Measurements from ENCODE around the gene PCP4. TPM values are rescaled to one million over a fixed set of nuclear protein-coding genes. Genes with fewer than 3 reads are reported as not detected.

The PCP4 gene
- total and polyA plus RNA-seq, 9 of the 15 experiments (the other 6 are each of a cell fraction or from before 2014, with no cell fraction given): not detected

DNA sequence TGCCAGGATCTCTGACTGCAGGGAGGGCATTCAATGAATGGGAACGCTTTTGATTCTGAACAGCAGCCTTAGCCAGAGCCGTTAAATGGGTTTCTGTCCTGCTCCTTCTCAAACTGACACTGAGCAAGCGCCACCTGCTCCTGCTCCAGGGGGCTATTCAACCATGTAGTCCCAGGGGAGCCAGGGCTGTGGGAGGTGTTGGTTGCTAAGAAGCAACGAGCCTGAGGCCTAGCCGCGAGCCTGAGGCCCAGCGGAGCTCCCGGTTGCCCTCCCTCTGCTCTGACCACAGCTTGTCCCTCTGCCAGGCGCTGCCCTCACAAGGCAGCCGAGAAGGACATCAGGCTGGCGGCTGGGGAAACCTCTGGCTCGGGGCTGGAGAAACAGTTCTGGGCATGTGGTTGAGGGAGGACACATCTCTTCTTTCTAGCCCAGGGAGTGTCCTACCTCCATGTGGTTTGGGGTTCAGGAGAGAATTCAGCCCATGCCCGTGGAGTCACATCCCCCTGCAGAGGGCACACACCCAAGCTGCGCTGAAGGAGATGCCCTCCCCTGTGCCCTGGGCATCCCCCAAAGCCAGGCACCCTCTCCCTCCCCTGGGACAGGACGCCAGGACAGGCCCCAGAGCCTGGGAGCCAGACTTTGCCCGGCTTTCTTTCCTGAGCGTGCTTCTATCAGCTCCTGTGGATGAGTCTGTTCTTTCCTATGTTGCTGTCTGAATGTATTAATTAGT is 18.0 kb downstream of the PCP4 start (continued):
- TF ChIP-seq RFX5 (IDR thresholded peaks at IDR 0.05; ENCODE audit: low read depth, low read length): no peak
- no peak for TF ChIP-seq NR2C2 (CRISPR knock-in tag; IDR thresholded peaks at IDR 0.05)
- TF ChIP-seq NR2C2 (tag; IDR thresholded peaks at IDR 0.05): no peak

DNA sequence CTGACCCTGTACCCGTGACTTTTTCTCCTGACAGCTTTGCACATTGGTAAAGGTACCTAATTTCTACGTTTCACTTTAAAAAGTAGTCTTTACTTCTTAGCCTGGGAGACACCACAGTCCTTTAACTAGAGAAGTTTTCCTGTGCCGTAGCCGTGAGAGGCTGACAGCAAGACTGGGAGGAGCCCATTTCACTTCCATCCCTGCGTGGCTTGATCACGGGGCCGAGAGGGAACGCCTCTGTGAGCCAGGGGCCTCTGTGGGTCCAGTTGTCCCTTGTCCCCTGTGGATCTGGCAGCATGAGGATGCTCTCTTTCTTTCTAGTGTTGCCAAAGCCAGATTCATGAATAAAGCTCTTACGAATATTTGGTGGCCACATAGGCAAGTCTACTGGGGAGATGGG is 21.6 kb downstream of the PCP4 start:
- H2AFZ ChIP-seq (ENCODE audit: low read depth, low read length): no peak overlapping the region
- intact Hi-C loops (cut with micrococcal nuclease): no loop called here
- no peaks in the 10 kb centered on the region for H4K20me1 ChIP-seq (replicated peaks; ENCODE audit: control insufficient read depth, insufficient read depth, low read length)
- in situ Hi-C loops (cut with MboI): no loop called here
- no peak overlapping the region for H3K27ac ChIP-seq (ENCODE audit: extremely low read depth, low read depth, low read length)
- no peaks in the 10 kb centered on the region for H3K4me1 ChIP-seq (replicated peaks in 1 of 2; ENCODE audit: control insufficient read depth in 2 of 2, insufficient read depth in 2 of 2, low read length in 2 of 2)
- no peaks in the 10 kb centered on the region for H3K9me1 ChIP-seq (ENCODE audit: control insufficient read depth, insufficient read depth, low read length)
- WGBS (ENCODE audit: insufficient coverage, low coverage, missing lambda C conversion rate): under 1% methylated on average over 9 of the region's 9 CpGs
- no TSS peak for BruUV-seq (replicated peaks)
- no peak for FAIRE-seq
- DNase-seq (ENCODE audit: extremely low read depth in 1 of 4, low spot score in 3 of 4): no peak
- H3K9ac ChIP-seq (ENCODE audit: insufficient read depth in 1 of 2, low read depth in 2 of 2, low read length in 2 of 2): no peak overlapping the region
- no peak for ATAC-seq
- ChIA-PET CTCF (ENCODE audit: low intra/inter-chr PET ratio) (no interaction called here), POLR2A (no interaction called here)
- TF ChIP-seq SAFB2 (IDR thresholded peaks at IDR 0.05; ENCODE audit: borderline replicate concordance, low read depth, low read length, severe bottlenecking): no peak
- no peak for TF ChIP-seq SRSF9 (IDR thresholded peaks at IDR 0.05; ENCODE audit: borderline replicate concordance, low read depth, low read length)
- TF ChIP-seq, protein P1, sequence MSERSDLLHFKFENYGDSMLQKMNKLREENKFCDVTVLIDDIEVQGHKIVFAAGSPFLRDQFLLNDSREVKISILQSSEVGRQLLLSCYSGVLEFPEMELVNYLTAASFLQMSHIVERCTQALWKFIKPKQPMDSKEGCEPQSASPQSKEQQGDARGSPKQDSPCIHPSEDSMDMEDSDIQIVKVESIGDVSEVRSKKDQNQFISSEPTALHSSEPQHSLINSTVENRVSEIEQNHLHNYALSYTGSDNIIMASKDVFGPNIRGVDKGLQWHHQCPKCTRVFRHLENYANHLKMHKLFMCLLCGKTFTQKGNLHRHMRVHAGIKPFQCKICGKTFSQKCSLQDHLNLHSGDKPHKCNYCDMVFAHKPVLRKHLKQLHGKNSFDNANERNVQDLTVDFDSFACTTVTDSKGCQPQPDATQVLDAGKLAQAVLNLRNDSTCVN (CRISPR knock-in tag; IDR thresholded peaks at IDR 0.05): no peak
- no peaks in the 10 kb centered on the region for H3K9me3 ChIP-seq (replicated peaks; ENCODE audit: control insufficient read depth, insufficient read depth, low read depth, low read length)
- H3K36me3 ChIP-seq (ENCODE audit: control insufficient read depth, insufficient read depth, low read length): no peaks in the 10 kb centered on the region
- H3K79me2 ChIP-seq (ENCODE audit: control insufficient read depth, insufficient read depth, low read length): no peaks in the 10 kb centered on the region
- H3K27me3 ChIP-seq (ENCODE audit: control insufficient read depth in 2 of 2, insufficient read depth in 2 of 2, low read length in 2 of 2): peaks cover 0 to 7% of the 10 kb centered on the region in 2 experiments; a peak in 1 of 5 replicates
- H3K4me3 ChIP-seq: no peak overlapping the region
- no peak overlapping the region for H3K4me2 ChIP-seq (ENCODE audit: insufficient read depth, low read length)

All from K562 (cell line).